HG02759 (cell line): ENCODE data around the gene SMIM14.
"Not testable (repeated sequence)": the region's sequence is repeated elsewhere in the genome, so short reads cannot be mapped to it uniquely, and the experiment has no call there.

Experiments used
- ATAC-seq: cut with Tn5 transposase; IDR thresholded peaks from one replicate; pipeline ENCODE4 v1.9.1; 2021; ENCODE audit warnings: mild to moderate bottlenecking, moderate library complexity; ENCODE audit not compliant: unreplicated experiment

Gene SMIM14

GRCh38 chr4:39638354-39639239 is at the start of gene SMIM14:
Gene SMIM14 (minus strand): TSS chr4:39638865. CDS start chr4:39605145, 33,720 bp downstream.
- peak; percentile 83 for ATAC-seq

- no peak for ATAC-seq
Measured at GRCh38 chr4:39687014-39687413, 48.3 kb upstream of the SMIM14 start.

GRCh38 chr4:39685990-39686389 is 47.3 kb upstream of the SMIM14 start:
- no peak for ATAC-seq

- peak; percentile 93 for ATAC-seq
Measured at GRCh38 chr4:39682138-39682537, 43.5 kb upstream of the SMIM14 start.

GRCh38 chr4:39681003-39681402 is 42.3 kb upstream of the SMIM14 start:
- ATAC-seq: not testable (repeated sequence)

GRCh38 chr4:39675681-39676080 is 37.0 kb upstream of the SMIM14 start:
- not testable (repeated sequence) for ATAC-seq

- ATAC-seq: not testable (repeated sequence)
Measured at GRCh38 chr4:39670296-39670695, 31.6 kb upstream of the SMIM14 start.

- no peak for ATAC-seq
Measured at GRCh38 chr4:39668887-39669286, 30.2 kb upstream of the SMIM14 start.

GRCh38 chr4:39667706-39668105 is 29.0 kb upstream of the SMIM14 start:
- ATAC-seq: no peak

- ATAC-seq: no peak
Measured at GRCh38 chr4:39664828-39665731, 26.4 kb upstream of the SMIM14 start.

- ATAC-seq: no peak
Measured at GRCh38 chr4:39662683-39663082, 24.0 kb upstream of the SMIM14 start.

GRCh38 chr4:39660757-39661156 is 22.1 kb upstream of the SMIM14 start:
- ATAC-seq: no peak

- ATAC-seq: no peak
Measured at GRCh38 chr4:39660045-39660444, 21.4 kb upstream of the SMIM14 start.

- ATAC-seq: no peak
Measured at GRCh38 chr4:39658756-39659155, 20.1 kb upstream of the SMIM14 start.

- peak; percentile 80 for ATAC-seq
Measured at GRCh38 chr4:39657465-39657864, 18.8 kb upstream of the SMIM14 start.

GRCh38 chr4:39656638-39657037 is 18.0 kb upstream of the SMIM14 start:
- ATAC-seq: not testable (repeated sequence)

- ATAC-seq: no peak
Measured at GRCh38 chr4:39655876-39656275, 17.2 kb upstream of the SMIM14 start.

GRCh38 chr4:39655211-39655610 is 16.5 kb upstream of the SMIM14 start:
- ATAC-seq: no peak

GRCh38 chr4:39651586-39651985 is 12.9 kb upstream of the SMIM14 start:
- ATAC-seq: not testable (repeated sequence)

GRCh38 chr4:39649639-39650265 is 11.1 kb upstream of the SMIM14 start:
- no peak for ATAC-seq
